WI38 (cell line): ENCODE results near the gene DBNL.

Experiments
- H3K4me3 ChIP-seq: 2 replicates; pipeline ENCODE4 v1.5.1; 2011; ENCODE audit warnings: low read depth, mild to moderate bottlenecking, control low read depth, low read length
- TF ChIP-seq, protein P1 (sequence below): IDR thresholded peaks from 2 replicates; pipeline ENCODE4 v1.5.1; 2012; ENCODE audit warnings: low read depth, mild to moderate bottlenecking, control low read depth, low read length

DBNL gene

DNA sequence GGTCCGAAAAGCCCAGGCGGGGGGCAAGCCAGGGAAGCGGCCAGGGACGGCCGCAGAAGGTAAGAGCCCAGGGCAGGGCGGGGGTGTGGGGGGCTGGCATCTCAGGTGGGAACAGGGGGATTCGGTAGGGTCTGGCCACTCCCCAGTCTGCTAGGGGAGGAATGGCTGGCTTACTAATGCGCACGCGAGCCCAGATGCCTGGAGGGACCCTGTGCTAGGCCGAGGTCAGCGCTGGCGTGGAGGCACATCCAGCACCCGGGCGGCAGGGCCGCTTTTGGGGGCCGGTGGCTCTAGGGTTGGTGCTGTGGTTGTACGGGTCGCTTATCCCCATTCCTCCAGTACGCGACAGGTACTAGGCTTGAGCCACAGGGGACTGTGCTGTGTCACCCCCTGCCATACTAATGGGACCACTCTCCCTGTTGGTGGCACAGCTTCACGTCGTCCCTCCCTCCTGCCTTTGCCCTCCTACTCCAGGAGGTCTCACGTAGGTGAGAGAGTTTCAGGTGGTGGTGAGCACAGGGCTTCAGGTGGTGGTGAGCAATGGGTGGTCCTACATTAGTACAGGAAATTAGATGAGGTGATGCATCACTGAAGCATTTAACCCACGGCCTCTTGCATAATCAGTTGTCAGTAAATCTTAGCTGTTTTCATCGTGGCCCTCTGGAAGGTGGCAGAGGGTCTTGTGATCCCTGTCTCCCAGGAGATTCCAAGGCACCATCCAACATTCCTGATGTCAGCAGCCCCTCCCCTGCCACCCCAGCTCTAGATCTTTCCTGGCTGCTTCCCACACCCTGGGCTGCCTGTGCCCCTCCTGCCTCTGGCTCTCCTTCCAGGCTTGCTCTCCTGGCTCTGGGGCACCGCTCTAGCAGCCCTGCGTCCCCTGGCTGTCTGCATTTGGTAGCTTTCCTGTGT is 60.6 kb downstream of the DBNL start:
- H3K4me3 ChIP-seq = peak overlapping the region; percentile 61
- TF ChIP-seq, protein P1, sequence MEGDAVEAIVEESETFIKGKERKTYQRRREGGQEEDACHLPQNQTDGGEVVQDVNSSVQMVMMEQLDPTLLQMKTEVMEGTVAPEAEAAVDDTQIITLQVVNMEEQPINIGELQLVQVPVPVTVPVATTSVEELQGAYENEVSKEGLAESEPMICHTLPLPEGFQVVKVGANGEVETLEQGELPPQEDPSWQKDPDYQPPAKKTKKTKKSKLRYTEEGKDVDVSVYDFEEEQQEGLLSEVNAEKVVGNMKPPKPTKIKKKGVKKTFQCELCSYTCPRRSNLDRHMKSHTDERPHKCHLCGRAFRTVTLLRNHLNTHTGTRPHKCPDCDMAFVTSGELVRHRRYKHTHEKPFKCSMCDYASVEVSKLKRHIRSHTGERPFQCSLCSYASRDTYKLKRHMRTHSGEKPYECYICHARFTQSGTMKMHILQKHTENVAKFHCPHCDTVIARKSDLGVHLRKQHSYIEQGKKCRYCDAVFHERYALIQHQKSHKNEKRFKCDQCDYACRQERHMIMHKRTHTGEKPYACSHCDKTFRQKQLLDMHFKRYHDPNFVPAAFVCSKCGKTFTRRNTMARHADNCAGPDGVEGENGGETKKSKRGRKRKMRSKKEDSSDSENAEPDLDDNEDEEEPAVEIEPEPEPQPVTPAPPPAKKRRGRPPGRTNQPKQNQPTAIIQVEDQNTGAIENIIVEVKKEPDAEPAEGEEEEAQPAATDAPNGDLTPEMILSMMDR = no peak

DNA sequence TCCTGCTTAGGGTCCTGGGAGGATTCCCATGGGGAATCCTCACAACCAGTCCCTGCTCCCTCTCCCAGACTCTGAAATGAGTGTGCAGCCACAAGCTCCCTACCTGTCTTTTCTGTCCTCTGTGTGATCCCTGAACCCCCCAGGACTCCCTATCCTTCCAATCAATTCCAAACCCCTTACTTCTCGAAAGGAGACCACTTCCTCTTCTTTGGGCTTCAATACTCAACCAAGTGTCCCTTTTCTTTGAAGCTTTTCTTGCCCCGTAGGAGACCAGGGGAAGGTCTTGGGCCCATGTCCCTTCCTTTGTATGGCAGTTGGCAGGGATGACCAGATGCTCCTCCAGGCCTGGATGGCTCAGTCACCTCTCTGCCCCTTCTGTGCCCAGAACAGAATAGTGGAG is 61.3 kb downstream of the DBNL start:
- TF ChIP-seq, protein P1 = no peak
- H3K4me3 ChIP-seq = peak overlapping the region; percentile 61

DNA sequence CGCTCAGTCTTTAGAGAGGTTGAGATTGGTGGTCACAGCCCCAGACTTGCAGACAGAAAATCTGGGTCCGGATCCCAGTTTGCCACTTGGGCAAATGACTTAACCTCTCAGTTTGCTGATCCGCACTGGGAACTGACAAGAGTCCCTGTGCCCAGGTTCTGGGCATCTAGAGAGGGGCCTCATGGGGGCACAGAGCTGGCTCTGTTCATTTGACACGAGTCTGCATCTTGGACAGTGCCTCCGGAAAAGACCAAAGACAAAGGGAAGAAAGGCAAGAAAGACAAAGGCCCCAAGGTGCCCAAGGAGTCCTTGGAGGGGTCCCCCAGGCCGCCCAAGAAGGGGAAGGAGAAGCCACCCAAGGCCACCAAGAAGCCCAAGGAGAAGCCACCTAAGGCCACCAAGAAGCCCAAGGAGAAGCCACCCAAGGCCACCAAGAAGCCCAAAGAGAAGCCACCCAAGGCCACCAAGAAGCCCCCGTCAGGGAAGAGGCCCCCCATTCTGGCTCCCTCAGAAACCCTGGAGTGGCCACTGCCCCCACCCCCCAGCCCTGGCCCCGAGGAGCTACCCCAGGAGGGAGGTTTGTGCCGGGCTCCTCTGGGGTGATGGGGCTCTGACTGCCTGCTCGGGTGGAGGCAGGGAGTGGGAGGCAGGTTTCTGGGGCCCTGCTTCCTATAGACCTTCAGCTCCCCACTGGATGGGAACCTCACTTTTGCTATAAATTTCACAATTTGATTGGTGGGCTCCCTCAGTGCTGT is 62.0 kb downstream of the DBNL start:
- no peak overlapping the region for H3K4me3 ChIP-seq
- TF ChIP-seq, protein P1 = no peak

DNA sequence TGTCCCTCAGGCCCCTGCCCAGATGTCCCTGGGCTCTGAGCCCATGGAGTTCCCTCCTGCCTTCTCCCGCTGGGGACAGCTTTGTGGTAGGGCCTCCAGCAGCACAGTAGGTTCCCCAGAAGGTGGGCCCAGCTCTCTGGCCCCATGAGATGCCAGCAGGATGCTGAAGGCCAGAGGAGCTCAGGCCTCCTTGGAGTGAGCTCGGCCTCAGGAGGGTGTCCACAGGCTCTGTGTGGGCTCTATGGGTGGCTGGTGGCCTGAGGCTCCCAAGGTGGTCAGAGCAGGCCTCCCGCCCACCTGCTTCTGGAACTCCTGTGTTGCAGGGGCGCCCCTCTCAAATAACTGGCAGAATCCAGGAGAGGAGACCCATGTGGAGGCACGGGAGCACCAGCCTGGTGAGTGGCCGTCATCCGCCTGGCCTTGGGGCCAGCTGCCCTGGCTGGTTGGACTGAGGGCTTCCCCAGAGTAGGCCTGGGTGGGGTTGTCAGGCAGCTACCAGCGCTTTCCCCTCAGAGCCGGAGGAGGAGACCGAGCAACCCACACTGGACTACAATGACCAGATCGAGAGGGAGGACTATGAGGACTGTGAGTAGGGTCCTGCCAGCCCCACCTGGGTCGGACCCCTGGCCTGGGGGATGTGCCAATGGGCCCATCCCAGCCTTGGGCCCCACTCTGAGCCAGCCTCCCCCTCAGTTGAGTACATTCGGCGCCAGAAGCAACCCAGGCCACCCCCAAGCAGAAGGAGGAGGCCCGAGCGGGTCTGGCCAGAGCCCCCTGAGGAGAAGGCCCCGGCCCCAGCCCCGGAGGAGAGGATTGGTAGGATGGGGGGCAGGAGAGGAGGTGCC is 62.8 kb downstream of the DBNL start:
- TF ChIP-seq, protein P1 = no peak
- H3K4me3 ChIP-seq = no peak overlapping the region

DNA sequence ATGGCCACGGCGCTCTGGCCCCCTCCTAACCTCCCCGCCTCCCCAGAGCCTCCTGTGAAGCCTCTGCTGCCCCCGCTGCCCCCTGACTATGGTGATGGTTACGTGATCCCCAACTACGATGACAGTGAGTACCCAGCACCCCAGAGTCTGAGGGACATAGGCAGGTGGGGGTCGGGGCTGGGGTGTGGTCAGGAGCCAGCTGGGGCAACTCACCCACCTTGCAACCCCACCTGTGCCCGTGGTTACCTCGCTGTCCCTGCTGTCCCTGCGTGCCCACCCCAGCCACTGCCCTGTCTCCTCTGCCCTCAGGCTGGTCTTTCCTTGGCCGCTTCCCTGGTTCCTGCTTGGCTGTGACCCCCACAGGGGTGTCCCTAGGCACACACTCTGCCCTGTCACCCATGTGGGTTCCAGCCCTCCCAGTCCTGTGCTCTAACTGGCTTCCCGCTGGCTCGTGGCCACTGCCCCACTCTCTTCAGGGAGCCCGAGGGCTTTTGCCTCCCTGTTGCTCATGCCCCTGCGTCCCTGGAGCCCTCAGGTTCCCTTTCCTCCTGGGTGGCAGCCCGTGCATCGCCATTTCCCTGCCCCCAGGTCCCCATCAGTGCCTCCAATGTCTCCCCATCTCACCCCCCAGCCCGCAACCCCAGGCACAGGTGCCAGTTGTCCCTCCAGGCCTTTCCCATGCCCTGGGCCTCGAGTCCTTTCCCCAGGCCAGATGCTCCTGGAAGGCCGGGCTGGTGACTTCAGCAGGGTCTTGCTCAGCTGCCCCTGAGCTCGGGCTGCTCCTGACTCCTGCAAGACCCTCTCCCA is 63.7 kb downstream of the DBNL start:
- TF ChIP-seq, protein P1 = no peak
- H3K4me3 ChIP-seq = no peak overlapping the region

DNA sequence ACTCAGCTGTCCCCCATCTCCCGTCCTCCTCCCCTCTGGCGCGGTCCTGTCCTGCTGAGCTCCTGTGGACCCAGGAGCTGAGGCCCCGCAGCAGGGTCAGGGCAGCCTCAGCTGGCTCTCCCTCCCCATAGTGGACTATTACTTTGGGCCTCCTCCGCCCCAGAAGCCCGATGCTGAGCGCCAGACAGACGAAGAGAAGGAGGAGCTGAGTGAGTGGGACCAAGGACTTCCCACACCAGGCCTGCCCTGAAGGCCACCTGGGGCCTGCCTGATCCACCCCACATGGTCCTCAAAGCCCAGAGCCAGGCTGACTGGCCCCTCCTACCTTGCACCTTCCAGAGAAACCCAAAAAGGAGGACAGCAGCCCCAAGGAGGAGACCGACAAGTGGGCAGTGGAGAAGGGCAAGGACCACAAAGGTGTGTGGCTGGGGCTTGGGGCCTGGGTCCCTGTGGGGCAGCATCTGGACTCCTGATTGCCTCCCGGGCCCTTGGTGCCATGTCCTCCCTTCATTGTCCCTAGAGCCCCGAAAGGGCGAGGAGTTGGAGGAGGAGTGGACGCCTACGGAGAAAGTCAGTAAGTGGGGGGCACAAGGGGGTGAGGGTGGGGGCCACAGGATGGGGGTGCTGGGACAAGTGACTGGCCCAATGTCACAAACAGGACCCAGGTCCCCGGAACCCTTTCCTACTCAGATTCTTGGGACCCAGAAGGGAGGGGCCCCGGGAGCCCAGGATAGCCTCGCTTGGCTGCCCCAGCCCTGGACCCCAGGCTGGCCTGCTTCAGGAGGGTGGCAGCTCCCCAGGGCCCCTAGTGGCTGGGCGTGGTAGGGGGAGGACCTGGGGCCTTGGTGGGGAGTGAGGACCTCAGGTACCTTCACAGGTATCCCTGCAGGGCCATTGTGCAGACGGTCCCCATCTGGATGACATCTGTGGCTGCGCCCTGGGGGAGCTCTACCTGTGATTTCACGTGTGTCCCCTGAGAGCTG is 64.6 kb downstream of the DBNL start:
- H3K4me3 ChIP-seq = no peak overlapping the region
- TF ChIP-seq, protein P1 = no peak
